AG04450 (cell line): ENCODE results near the gene KIF5A. TPM values are rescaled to one million over a fixed set of nuclear protein-coding genes. Genes with fewer than 3 reads are reported as not detected.

ENCODE experiments used
- CTCF ChIA-PET: fragments of 300-600, 350-600 bp; formaldehyde crosslinking; extraction: SDS; loops from one replicate; lab custom pipeline; 2022; ENCODE audit warnings: antibody characterized with exemption, inconsistent platforms; lab: Charles Lee
- POLR2A ChIA-PET: fragments of 350-600 bp; formaldehyde crosslinking; extraction: SDS; loops from one replicate; lab custom pipeline; 2021; ENCODE audit warnings: antibody characterized with exemption, inconsistent platforms; lab: Yijun Ruan, JAX
- DNase-seq: peaks from one replicate; pipeline ENCODE4 v3.0.0-alpha.2; 2011; ENCODE audit warnings: low read depth, low spot score
- H3K27ac ChIP-seq: one replicate; pipeline ENCODE4 v1.5.1; 2012; ENCODE audit warnings: low read depth, low read length, control low read depth
- H3K27me3 ChIP-seq: one replicate; pipeline ENCODE4 v1.6.0; 2012; ENCODE audit warnings: low read length; ENCODE audit not compliant: control insufficient read depth, insufficient read depth
- H3K4me3 ChIP-seq: 2 replicates; pipeline ENCODE4 v1.5.1; 2011; ENCODE audit warnings: mild to moderate bottlenecking, low read depth, low read length, control low read depth
- H3K9me3 ChIP-seq: 2 replicates; pipeline ENCODE4 v1.5.1; 2012; ENCODE audit warnings: low read length; ENCODE audit not compliant: control insufficient read depth, insufficient read depth
- polyA plus RNA-seq: library from polyadenylated mRNA; depleted of rRNA; stranded (reverse); fragments of >200 nt; gene quantifications from 2 replicates; pipeline ENCODE4 v1.2.3, GENCODE V29; 2011
- TF ChIP-seq, protein P1 (sequence below): IDR thresholded peaks from 2 replicates; pipeline ENCODE4 v1.5.1; 2011; ENCODE audit warnings: low read depth, low read length, control low read depth, inconsistent platforms

KIF5A gene
- polyA plus RNA-seq, 1 experiment = 0.45 TPM

DNA sequence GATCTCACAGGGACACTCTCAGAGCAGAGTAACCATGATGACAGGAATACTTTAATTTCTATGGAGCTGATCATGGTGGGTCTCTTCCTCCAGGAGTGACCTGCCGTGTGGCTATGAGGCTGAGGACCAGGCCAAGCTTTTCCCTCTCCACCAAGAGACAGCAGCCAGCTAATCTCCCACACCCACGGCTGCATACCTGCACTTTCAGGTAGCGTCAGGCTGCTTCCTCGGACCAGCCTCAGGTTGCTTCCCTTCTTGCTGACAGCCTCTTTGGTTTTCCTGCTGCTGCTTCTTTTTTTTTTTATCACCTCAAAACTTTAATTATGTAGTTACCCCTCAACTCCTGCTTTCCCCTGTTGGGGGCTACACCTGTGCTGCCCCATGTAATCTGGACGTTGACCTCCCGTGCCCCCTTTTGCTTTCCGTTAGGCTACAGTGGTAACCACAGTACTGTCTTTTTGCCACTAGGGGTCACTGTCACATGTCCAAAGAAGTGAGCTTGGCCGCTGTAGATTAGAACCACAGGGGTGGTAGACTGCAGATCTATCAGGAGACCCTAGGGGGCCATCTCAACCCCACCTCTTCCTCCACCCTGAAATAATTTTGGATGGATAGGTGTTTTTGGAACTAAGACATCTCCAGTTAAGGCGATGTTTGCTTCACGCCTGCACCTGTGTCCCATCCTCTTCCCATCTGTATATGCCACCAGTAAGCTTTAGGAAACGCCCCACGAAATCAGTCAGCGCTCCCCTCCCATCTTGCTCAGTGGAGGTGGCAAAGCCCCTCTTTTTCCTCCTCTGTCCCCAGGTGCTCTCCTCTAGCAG is 33.4 kb downstream of the KIF5A start:
- H3K4me3 ChIP-seq = no peak overlapping the region
- DNase-seq = peak; percentile 67
- ChIA-PET POLR2A (interaction anchor here (0.9 kb wide), 1 partner anchor 28 kb away, joined by 4 read pairs; the partner anchor contains the start of gene ARHGEF25), CTCF (interaction anchor here (0.6 to 6.7 kb wide), 44 partner anchors 10 to 243 kb away, joined by 3 to 112 read pairs (median 5); partner anchors contain the start of genes B4GALNT1 and OS9)
- no peak overlapping the region for H3K27ac ChIP-seq
- TF ChIP-seq, protein P1, sequence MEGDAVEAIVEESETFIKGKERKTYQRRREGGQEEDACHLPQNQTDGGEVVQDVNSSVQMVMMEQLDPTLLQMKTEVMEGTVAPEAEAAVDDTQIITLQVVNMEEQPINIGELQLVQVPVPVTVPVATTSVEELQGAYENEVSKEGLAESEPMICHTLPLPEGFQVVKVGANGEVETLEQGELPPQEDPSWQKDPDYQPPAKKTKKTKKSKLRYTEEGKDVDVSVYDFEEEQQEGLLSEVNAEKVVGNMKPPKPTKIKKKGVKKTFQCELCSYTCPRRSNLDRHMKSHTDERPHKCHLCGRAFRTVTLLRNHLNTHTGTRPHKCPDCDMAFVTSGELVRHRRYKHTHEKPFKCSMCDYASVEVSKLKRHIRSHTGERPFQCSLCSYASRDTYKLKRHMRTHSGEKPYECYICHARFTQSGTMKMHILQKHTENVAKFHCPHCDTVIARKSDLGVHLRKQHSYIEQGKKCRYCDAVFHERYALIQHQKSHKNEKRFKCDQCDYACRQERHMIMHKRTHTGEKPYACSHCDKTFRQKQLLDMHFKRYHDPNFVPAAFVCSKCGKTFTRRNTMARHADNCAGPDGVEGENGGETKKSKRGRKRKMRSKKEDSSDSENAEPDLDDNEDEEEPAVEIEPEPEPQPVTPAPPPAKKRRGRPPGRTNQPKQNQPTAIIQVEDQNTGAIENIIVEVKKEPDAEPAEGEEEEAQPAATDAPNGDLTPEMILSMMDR = peak; percentile 89
- no peaks in the 10 kb centered on the region for H3K9me3 ChIP-seq
- peaks cover 22% of the 10 kb centered on the region for H3K27me3 ChIP-seq

DNA sequence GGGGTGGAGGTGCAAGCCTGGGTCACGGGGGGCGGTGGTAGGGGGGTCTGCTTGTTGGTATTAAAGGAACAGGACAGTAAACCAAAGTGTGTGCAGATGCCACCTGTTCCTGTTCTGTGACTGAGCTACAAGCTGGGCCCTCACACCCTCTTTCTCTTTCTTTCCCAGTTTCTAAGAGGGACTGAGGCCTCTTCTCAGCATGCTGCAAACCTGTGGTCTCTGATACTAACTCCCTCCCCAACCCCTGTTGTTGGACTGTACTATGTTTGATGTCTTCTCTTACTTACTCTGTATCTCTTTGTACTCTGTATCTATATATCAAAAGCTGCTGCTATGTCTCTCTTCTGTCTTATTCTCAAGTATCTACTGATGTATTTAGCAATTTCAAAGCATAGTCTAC is 34.2 kb downstream of the KIF5A start:
- Histone ChIP-seq H3K27me3 (peaks cover 25% of the 10 kb centered on the region), H3K27ac (no peak overlapping the region), H3K9me3 (no peaks in the 10 kb centered on the region), H3K4me3 (no peak overlapping the region)
- DNase-seq = no peak
- ChIA-PET POLR2A (no interaction called here), CTCF (interaction anchor here (0.8 to 6.7 kb wide), 27 partner anchors 9 to 158 kb away, joined by 3 to 112 read pairs (median 6); partner anchors contain the start of genes B4GALNT1 and OS9)
- TF ChIP-seq, protein P1 = no peak

DNA sequence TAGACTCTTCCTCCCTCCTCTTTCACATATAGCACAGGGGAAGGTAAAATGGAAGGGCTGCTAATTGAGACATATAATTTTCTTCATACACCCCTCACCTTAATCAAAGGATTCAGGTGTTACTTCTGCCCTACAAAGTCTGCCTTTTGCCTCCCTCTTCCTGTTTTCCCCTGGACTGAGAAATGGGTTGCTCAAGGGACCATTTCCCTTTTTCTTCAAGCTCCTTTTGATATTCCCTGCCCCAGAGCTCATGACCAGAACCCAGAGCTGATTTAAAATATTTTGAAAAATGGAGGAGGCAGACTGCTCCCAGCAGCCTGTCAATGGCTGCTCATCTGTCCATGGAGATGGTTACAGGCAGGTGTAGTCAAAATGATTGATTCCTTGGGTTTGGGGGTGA is 34.8 kb downstream of the KIF5A start:
- ChIA-PET POLR2A (interaction anchor here (0.7 to 1.0 kb wide), 2 partner anchors 19 to 40 kb away, joined by 3 read pairs; no protein-coding TSS in a partner anchor), CTCF (interaction anchor here (1.0 to 6.7 kb wide), 10 partner anchors 8 to 157 kb away, joined by 3 to 112 read pairs (median 32); partner anchors contain the start of genes B4GALNT1 and OS9)
- Histone ChIP-seq H3K9me3 (no peaks in the 10 kb centered on the region), H3K27ac (no peak overlapping the region), H3K27me3 (peaks cover 25% of the 10 kb centered on the region), H3K4me3 (no peak overlapping the region)
- no peak for DNase-seq
- TF ChIP-seq, protein P1 = no peak

DNA sequence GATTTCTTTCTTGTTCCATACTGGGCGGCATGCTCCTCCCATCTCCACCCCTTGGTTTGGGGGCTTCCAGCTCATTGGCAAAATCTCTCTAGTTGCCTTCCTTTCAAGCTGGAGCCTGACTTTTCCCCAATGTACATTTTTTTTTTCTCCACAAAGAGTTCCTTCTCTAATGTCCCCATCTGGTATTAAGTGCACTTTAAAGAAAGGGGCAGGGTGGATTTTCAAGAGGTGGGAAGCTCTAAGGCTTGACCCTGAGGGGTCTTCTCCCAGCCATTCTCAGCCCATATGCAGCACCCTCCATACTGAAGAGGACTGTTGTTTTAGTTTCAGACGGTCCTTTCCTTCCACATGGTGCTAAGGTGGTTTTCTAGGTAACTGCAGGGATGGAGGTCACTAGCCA is 35.3 kb downstream of the KIF5A start:
- CTCF ChIA-PET = interaction anchor here (0.9 to 6.7 kb wide), 8 partner anchors 8 to 149 kb away, joined by 3 to 112 read pairs (median 45); partner anchors contain the start of genes B4GALNT1 and OS9
- TF ChIP-seq, protein P1 = no peak
- Histone ChIP-seq H3K27ac (no peak overlapping the region), H3K4me3 (no peak overlapping the region), H3K9me3 (no peaks in the 10 kb centered on the region), H3K27me3 (peaks cover 22% of the 10 kb centered on the region)
- POLR2A ChIA-PET = interaction anchor here (0.7 to 1.0 kb wide), 2 partner anchors 18 to 126 kb away, joined by 3 to 5 read pairs; no protein-coding TSS in a partner anchor
- DNase-seq = no peak
